GM10248 (cell line): Measurements from ENCODE around the gene TNFRSF13B.
A peak's percentile ranks its signal among the peaks of the same experiment; 100 is the strongest.

ENCODE experiments used
- CTCF ChIA-PET: fragments of 300-600 bp; sonication (Branson Sonifier 250); formaldehyde crosslinking; extraction: SDS; loops from one replicate; lab custom pipeline; 2021; ENCODE audit warnings: antibody characterized with exemption; lab: Yijun Ruan, JAX
- POLR2A ChIA-PET: fragments of 350-650 bp; sonication (Branson Sonifier 250); formaldehyde crosslinking; extraction: SDS; loops from one replicate; lab custom pipeline; 2020; ENCODE audit warnings: antibody characterized with exemption; lab: Yijun Ruan, JAX
- DNase-seq: peaks from one replicate; pipeline ENCODE4 v3.0.0; 2012; ENCODE audit errors: extremely low spot score
- TF ChIP-seq, protein P1 (sequence below): IDR thresholded peaks from 2 replicates; pipeline ENCODE4 v1.5.1; 2012; ENCODE audit warnings: mild to moderate bottlenecking, low read depth; ENCODE audit errors: extremely low read depth, missing control alignments, control extremely low read depth

Gene TNFRSF13B

DNA sequence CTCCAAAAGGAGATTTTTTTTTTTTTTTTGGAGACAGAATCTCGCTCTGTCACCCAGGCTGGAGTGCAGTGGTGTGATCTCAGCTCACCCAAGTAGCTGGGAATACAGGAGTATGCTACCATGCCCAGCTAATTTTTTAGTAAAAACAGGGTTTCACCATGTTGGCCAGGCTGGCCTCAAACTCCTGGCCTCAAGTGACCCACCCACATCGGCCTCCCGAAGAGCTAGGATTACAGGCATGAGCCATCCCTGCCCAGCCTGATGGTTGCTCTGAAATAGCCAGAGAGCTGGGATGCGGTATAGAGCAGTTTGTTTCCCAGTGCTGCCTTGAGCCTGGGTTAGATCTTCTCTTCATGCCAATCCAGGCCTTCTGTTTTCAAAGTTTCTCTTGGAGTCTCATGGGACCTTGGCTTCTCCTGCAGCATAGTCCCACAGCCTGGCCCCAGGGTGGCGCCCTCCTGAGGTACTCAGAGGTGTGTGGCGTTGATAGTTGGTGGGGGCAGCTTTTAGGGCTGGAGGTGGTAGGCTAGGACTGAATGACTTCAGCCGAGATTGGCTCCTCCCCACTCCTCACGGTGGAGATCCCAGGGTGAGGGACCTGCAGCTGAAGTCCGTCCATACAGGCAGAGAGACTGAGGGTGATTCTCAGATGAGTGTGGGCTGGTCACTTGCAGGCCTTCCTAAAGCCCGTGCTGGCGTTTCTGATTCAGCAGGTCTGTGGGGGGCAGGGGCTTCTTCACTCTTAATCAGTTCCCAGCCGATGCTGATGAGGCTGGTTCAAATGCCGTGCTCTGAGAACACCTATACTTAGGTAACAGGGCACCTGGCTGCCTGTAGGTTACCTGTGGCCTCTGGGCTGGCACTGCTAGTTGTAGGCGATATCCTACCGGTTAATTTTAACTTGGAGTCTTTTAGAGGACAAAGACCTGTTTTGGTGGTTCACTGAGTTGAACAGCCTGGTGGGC is 52.0 kb downstream of the TNFRSF13B start:
- CTCF ChIA-PET: interaction anchor here (1.5 kb wide), 1 partner anchor 72 kb away, joined by 5 read pairs; no protein-coding TSS in a partner anchor
- POLR2A ChIA-PET: no interaction called here
- TF ChIP-seq, protein P1, sequence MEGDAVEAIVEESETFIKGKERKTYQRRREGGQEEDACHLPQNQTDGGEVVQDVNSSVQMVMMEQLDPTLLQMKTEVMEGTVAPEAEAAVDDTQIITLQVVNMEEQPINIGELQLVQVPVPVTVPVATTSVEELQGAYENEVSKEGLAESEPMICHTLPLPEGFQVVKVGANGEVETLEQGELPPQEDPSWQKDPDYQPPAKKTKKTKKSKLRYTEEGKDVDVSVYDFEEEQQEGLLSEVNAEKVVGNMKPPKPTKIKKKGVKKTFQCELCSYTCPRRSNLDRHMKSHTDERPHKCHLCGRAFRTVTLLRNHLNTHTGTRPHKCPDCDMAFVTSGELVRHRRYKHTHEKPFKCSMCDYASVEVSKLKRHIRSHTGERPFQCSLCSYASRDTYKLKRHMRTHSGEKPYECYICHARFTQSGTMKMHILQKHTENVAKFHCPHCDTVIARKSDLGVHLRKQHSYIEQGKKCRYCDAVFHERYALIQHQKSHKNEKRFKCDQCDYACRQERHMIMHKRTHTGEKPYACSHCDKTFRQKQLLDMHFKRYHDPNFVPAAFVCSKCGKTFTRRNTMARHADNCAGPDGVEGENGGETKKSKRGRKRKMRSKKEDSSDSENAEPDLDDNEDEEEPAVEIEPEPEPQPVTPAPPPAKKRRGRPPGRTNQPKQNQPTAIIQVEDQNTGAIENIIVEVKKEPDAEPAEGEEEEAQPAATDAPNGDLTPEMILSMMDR: no peak
- peak; percentile 16 for DNase-seq

DNA sequence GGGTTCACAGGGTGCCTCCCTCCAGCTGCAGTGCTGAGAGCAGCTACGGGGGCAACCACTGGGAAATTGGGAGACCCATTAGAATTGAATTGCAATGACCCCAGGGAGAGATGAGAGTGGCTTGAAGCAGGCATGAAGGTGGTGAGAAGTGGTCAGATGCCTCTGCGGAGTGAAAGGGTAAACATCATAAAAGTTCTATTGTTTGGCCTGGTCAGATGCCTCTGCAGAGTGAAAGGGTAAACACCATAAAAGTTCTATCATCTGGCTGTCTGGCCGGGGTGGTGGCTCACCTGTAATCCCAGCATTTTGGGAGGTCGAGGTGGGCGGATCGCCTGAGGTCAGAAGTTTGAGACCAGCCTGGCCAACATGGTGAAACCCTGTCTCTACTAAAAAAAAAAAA is 53.5 kb downstream of the TNFRSF13B start:
- TF ChIP-seq, protein P1: no peak
- DNase-seq: no peak
- POLR2A ChIA-PET: no interaction called here
- CTCF ChIA-PET: no interaction called here

DNA sequence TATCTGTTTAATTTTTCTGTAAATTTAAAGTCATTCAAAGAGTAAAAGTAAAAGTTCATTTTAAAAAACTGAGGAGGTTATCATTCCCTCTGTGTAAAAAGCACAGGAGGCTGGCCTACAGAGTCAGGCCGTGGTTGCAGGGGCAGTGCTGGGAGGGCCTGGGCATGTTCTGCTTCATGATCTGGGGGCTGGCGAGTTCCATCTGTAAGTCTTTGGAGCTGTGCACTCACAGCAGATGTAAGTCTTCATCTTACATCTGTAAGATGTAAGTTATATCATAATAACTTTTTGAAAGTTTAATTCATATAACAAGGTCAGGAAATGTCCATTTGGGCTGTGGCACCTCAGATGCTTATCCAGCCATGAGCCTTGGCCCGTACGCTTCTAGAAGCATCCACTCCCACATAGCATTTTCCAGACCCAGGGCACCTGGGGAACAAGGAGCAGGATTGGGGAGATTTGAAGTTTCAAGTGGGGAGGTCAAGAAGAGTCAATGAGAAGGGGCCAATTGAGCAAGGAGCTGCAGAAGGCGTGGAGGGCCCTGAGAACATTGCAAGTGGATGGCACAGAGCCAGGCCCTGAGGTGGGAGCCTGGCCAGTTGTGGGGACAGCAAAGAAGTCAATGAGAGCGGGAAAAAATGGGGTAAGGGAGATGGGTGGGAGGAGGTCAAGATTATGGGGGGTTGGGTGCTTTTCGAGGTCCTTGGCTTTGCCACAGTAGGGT is 54.1 kb downstream of the TNFRSF13B start:
- TF ChIP-seq, protein P1: no peak
- ChIA-PET POLR2A (no interaction called here), CTCF (interaction anchor here (0.8 to 3.5 kb wide), 2 partner anchors 75 to 437 kb away, joined by 3 to 24 read pairs; no protein-coding TSS in a partner anchor)
- DNase-seq: peak; percentile 11

DNA sequence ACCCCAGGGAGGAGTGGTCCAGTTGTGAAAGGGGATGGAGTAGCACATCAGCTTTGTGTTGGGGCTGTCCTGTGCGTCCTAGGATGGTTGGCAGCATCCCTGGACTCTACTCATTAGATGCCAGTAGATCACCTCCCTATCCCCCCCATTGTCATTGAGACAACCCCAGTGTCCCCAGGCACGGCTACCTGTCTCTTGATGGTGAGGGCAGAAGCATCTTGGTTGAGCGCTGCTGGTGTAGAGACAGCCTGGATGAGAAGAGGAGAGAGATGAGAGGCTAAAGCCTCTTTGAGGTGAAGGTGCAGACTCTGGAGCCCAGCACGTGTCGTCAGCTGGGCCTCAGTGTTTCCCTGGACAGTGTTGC is 55.4 kb downstream of the TNFRSF13B start:
- POLR2A ChIA-PET: no interaction called here
- TF ChIP-seq, protein P1: no peak
- no peak for DNase-seq
- CTCF ChIA-PET: interaction anchor here (0.6 to 3.5 kb wide), 10 partner anchors 8 to 396 kb away, joined by 3 to 24 read pairs (median 3); no protein-coding TSS in a partner anchor

- POLR2A ChIA-PET: no interaction called here
- DNase-seq: peak; percentile 76
- CTCF ChIA-PET: interaction anchor here (0.6 to 3.5 kb wide), 12 partner anchors 8 to 397 kb away, joined by 3 to 24 read pairs (median 3); no protein-coding TSS in a partner anchor
- TF ChIP-seq, protein P1: peak; percentile 75
These were observed 56.0 kb downstream of the TNFRSF13B start for GRCh38 chr17:16915752-16916556.
